ENCODE measurements around the gene SLC22A12. TPM values are rescaled to one million over a fixed set of nuclear protein-coding genes. Genes with fewer than 3 reads are reported as not detected.

SLC22A12 gene
- total RNA-seq, 4 donors from 2014 or later: not detected

DNA sequence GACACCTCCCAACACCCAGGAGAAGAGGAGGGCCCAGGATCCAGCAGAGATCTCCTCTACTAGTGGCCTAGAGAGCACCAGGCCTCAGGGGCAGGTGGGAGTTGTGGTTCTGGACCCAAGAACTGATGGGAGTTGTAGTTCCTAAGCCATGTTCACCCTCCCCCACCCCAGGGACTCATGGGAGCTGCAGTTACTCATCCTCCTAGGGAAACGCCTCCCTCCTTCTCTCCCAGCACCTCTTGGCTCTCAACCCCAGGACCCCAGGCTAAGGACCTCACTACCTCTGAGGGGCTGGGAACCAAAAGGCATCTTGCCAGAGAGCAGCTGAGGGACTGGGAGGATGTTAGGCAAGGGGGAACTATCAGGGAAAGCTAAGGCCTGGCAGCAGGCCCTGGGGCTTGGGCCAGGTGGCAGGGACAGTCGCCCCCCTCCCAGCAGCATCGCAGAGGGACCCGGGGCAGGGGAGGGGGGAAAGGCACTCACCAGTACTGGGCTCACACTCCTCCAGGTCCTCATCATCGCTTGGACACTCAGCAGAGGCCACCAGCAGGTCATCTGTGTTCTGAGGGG is 28.9 kb downstream of the SLC22A12 start:
- no peaks in the 10 kb centered on the region for H3K9me3 ChIP-seq
- no peak overlapping the region for H3K4me3 ChIP-seq
- H3K4me1 ChIP-seq: peaks cover 6 to 15% (median 10%) of the 10 kb centered on the region in 4 donors
- intact Hi-C loops (cut with DNase I; ENCODE audit: low total_unique reads): no loop called here
- peak overlapping the region; percentile 28 to 60 (median 32) for H3K27ac ChIP-seq
- no peaks in the 10 kb centered on the region for H3K27me3 ChIP-seq
- DNase-seq: peak; percentile 23
- no peaks in the 10 kb centered on the region for H3K36me3 ChIP-seq
- TF ChIP-seq POLR2AphosphoS5 (IDR thresholded peaks at IDR 0.05) (no peak), EP300 (IDR thresholded peaks at IDR 0.05; ENCODE audit: low read depth) (no peak), CTCF (IDR thresholded peaks at IDR 0.05) (no peak), POLR2A (IDR thresholded peaks at IDR 0.05) (no peak)
- 75 to 82% methylated on average over 2 to 5 of the region's 5 CpGs for WGBS, 2 donors (ENCODE audit: low coverage in 1 of 2)
- in situ Hi-C loops (cut with MboI; ENCODE audit: low pct_ligation_motif_present in 1 of 4, low pct_unique_long_range_greater_than_20kb in 1 of 4, low sequenced_read_pairs in 3 of 4): no loop called here

- in situ Hi-C loops (cut with MboI; ENCODE audit: low pct_ligation_motif_present in 1 of 4, low pct_unique_long_range_greater_than_20kb in 1 of 4, low sequenced_read_pairs in 3 of 4) (no loop called here), intact Hi-C loops (cut with DNase I; ENCODE audit: low total_unique reads) (no loop called here)
- DNase-seq: peak; percentile 35
- 38 to 57% methylated on average over 2 to 12 of the region's 13 CpGs for WGBS, 2 donors (ENCODE audit: low coverage in 1 of 2)
- Histone ChIP-seq H3K27ac (peak overlapping the region; percentile 28 to 60 (median 32)), H3K27me3 (no peaks in the 10 kb centered on the region), H3K36me3 (no peaks in the 10 kb centered on the region), H3K4me3 (no peak overlapping the region), H3K9me3 (no peaks in the 10 kb centered on the region), H3K4me1 (peaks cover 6 to 15% (median 10%) of the 10 kb centered on the region in 4 donors)
- TF ChIP-seq CTCF (IDR thresholded peaks at IDR 0.05) (no peak), POLR2AphosphoS5 (IDR thresholded peaks at IDR 0.05) (no peak), EP300 (IDR thresholded peaks at IDR 0.05; ENCODE audit: low read depth) (no peak), POLR2A (IDR thresholded peaks at IDR 0.05) (no peak)
Measured at GRCh38 chr11:64620381-64620971, 29.5 kb downstream of the SLC22A12 start.

GRCh38 chr11:64621283-64622019 is 30.4 kb downstream of the SLC22A12 start:
- no peaks in the 10 kb centered on the region for H3K9me3 ChIP-seq
- no peak overlapping the region for H3K27ac ChIP-seq
- no peaks in the 10 kb centered on the region for H3K27me3 ChIP-seq
- intact Hi-C loops (cut with DNase I; ENCODE audit: low total_unique reads) (no loop called here), in situ Hi-C loops (cut with MboI; ENCODE audit: low pct_ligation_motif_present in 1 of 4, low pct_unique_long_range_greater_than_20kb in 1 of 4, low sequenced_read_pairs in 3 of 4) (no loop called here)
- no peak for DNase-seq
- 68 to 74% methylated on average over 2 to 5 of the region's 5 CpGs for WGBS, 2 donors (ENCODE audit: low coverage in 1 of 2)
- peaks cover 6 to 15% (median 10%) of the 10 kb centered on the region in 4 donors for H3K4me1 ChIP-seq
- H3K36me3 ChIP-seq: no peaks in the 10 kb centered on the region
- TF ChIP-seq POLR2A (IDR thresholded peaks at IDR 0.05): no peak
- TF ChIP-seq POLR2AphosphoS5 (IDR thresholded peaks at IDR 0.05): no peak
- no peak for TF ChIP-seq EP300 (IDR thresholded peaks at IDR 0.05; ENCODE audit: low read depth)
- no peak overlapping the region for H3K4me3 ChIP-seq

GRCh38 chr11:64622681-64623080 is 31.7 kb downstream of the SLC22A12 start:
- Histone ChIP-seq H3K4me1 (peaks cover 6 to 15% (median 10%) of the 10 kb centered on the region in 4 donors), H3K27me3 (no peaks in the 10 kb centered on the region), H3K9me3 (no peaks in the 10 kb centered on the region), H3K27ac (no peak overlapping the region), H3K36me3 (no peaks in the 10 kb centered on the region), H3K4me3 (no peak overlapping the region)
- TF ChIP-seq POLR2AphosphoS5 (IDR thresholded peaks at IDR 0.05) (no peak), EP300 (IDR thresholded peaks at IDR 0.05; ENCODE audit: low read depth) (no peak), POLR2A (IDR thresholded peaks at IDR 0.05) (no peak), CTCF (IDR thresholded peaks at IDR 0.05) (no peak)
- in situ Hi-C loops (cut with MboI; ENCODE audit: low pct_ligation_motif_present in 1 of 4, low pct_unique_long_range_greater_than_20kb in 1 of 4, low sequenced_read_pairs in 3 of 4) (no loop called here), intact Hi-C loops (cut with DNase I; ENCODE audit: low total_unique reads) (no loop called here)
- WGBS, 2 donors (ENCODE audit: low coverage in 1 of 2): 96% methylated on average over 19 of the region's 19 CpGs; no CpG with 5 or more reads in 1 of the 2 donors
- no peak for DNase-seq

All from transverse colon (tissue), 4 donors.